ENCODE measurements around the gene BFSP2. TPM values are rescaled to one million over a fixed set of nuclear protein-coding genes. Genes with fewer than 3 reads are reported as not detected.

The BFSP2 gene
- total and polyA plus RNA-seq, 2 of the 13 experiments (the other 11 are each of a cell fraction or from before 2014, with no cell fraction given): not detected

- Histone ChIP-seq H3K9ac (ENCODE audit: insufficient read depth, low read depth, low read length) (no peak overlapping the region), H3K79me2 (ENCODE audit: insufficient read depth, low read length) (no peaks in the 10 kb centered on the region), H2AFZ (ENCODE audit: low read length) (no peak overlapping the region), H3K4me2 (ENCODE audit: low read depth, low read length) (no peak overlapping the region), H3K27me3 (ENCODE audit: control insufficient read depth in 1 of 2, insufficient read depth in 2 of 2, low read length in 2 of 2) (peaks cover 0 to 3% of the 10 kb centered on the region in 2 experiments; a peak in 2 of 5 replicates), H4K20me1 (ENCODE audit: insufficient read depth, low read length) (no peaks in the 10 kb centered on the region), H3K36me3 (replicated peaks in 1 of 2; ENCODE audit: control insufficient read depth in 1 of 2, insufficient read depth in 2 of 2, low read length in 2 of 2) (no peaks in the 10 kb centered on the region), H3K9me3 (ENCODE audit: low read length) (no peaks in the 10 kb centered on the region), H3K4me3 (replicated peaks in 1 of 3; ENCODE audit: insufficient read depth in 1 of 3, low read depth in 2 of 3, low read length in 3 of 3) (no peak overlapping the region), H3K27ac (ENCODE audit: extremely low read length, insufficient read depth, low read length) (no peak overlapping the region), H3K4me1 (ENCODE audit: insufficient read depth, low read length) (peaks cover 13% of the 10 kb centered on the region)
- ChIA-PET CTCF (ENCODE audit: low intra/inter-chr PET ratio, low total read pairs) (no interaction called here), POLR2A (no interaction called here)
- in situ Hi-C loops (cut with HindIII; ENCODE audit: extremely low pct_ligation_motif_present, low pct_unique_long_range_greater_than_20kb) (loop anchor here (5.0 to 25.0 kb wide), 2 partner anchors 338 to 843 kb away; no protein-coding TSS in a partner anchor), intact Hi-C loops (cut with micrococcal nuclease; ENCODE audit: unreplicated experiment) (loop anchor here (5.0 kb wide), 2 partner anchors 213 to 578 kb away; no protein-coding TSS in a partner anchor)
- 0% methylated on average over 4 of the region's 16 CpGs for WGBS (ENCODE audit: low lambda C conversion rate)
- no peak for TF ChIP-seq KLF12 (CRISPR knock-in tag; IDR thresholded peaks at IDR 0.05; ENCODE audit: borderline replicate concordance)
- TF ChIP-seq POLR2AphosphoS2 (IDR thresholded peaks at IDR 0.05; ENCODE audit: low read depth, low read length): no peak
- TF ChIP-seq AGO2 (optimal IDR thresholded peaks at IDR 0.05; ENCODE audit: low read depth, low read length): no peak
- TF ChIP-seq ZFY (CRISPR knock-in tag; IDR thresholded peaks at IDR 0.05): no peak
- no peak for TF ChIP-seq HNF1A (IDR thresholded peaks at IDR 0.05; ENCODE audit: low read depth)
- no peak for TF ChIP-seq HNF1A (CRISPR knock-in tag; IDR thresholded peaks at IDR 0.05; ENCODE audit: borderline replicate concordance)
- no peak for TF ChIP-seq ZSCAN29 (CRISPR knock-in tag; conservative IDR thresholded peaks at IDR 0.05)
- TF ChIP-seq ELF4 (CRISPR knock-in tag; IDR thresholded peaks at IDR 0.05; ENCODE audit: borderline replicate concordance): no peak
- TF ChIP-seq ZNF775 (CRISPR knock-in tag; IDR thresholded peaks at IDR 0.05; ENCODE audit: borderline replicate concordance): no peak
- TF ChIP-seq PHB2 (IDR thresholded peaks at IDR 0.05; ENCODE audit: partially characterized antibody): no peak
- no peak for TF ChIP-seq RFXANK (CRISPR knock-in tag; IDR thresholded peaks at IDR 0.05)
- TF ChIP-seq ZNF512B (CRISPR knock-in tag; IDR thresholded peaks at IDR 0.05; ENCODE audit: borderline replicate concordance): no peak
- TF ChIP-seq, protein P1, sequence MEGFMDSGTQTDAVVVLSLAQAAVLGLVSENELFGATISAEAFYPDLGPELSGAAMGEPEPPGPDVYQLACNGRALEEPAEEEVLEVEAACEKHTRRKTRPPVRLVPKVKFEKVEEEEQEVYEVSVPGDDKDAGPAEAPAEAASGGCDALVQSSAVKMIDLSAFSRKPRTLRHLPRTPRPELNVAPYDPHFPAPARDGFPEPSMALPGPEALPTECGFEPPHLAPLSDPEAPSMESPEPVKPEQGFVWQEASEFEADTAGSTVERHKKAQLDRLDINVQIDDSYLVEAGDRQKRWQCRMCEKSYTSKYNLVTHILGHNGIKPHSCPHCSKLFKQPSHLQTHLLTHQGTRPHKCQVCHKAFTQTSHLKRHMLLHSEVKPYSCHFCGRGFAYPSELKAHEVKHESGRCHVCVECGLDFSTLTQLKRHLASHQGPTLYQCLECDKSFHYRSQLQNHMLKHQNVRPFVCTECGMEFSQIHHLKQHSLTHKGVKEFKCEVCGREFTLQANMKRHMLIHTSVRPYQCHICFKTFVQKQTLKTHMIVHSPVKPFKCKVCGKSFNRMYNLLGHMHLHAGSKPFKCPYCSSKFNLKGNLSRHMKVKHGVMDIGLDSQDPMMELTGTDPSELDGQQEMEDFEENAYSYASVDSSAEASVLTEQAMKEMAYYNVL (CRISPR knock-in tag; IDR thresholded peaks at IDR 0.05; ENCODE audit: borderline replicate concordance): no peak
- FAIRE-seq (no peak), DNase-seq (ENCODE audit: low spot score) (no peak), ATAC-seq (no peak)
- BruUV-seq (replicated peaks): no TSS peak
Measured at GRCh38 chr3:133380481-133381225, 19.2 kb upstream of the BFSP2 start.
